Prostate gland (tissue), 2 donors: ENCODE results near the gene ZNF674.

ENCODE experiments used
- CTCF ChIP-seq, 4 experiments: fragments of 200-600 bp in 2 of 4; fragments of 450-650 bp in 2 of 4; sonication (generic) in 2 of 4; IDR thresholded peaks; 1 replicate in 3 of 4; 2 replicates in 1 of 4; pipeline ENCODE4 v1.5.1; 2016 to 2019; ENCODE audit warnings: antibody characterized with exemption in 4 of 4, mild to moderate bottlenecking in 2 of 4, moderate library complexity in 2 of 4
- POLR2A ChIP-seq: fragments of 450-650 bp; IDR thresholded peaks from one replicate; pipeline ENCODE4 v1.6.1; 2016; ENCODE audit warnings: antibody characterized with exemption, mild to moderate bottlenecking
- POLR2AphosphoS5 ChIP-seq: sonication (generic); formaldehyde crosslinking; IDR thresholded peaks from one replicate; pipeline ENCODE4 v1.6.1; 2017; ENCODE audit warnings: antibody characterized with exemption

GRCh38 chrX:46579250-46579649 is 34.0 kb upstream of the ZNF674 start:
- TF ChIP-seq POLR2A (no peak), CTCF (IDR thresholded peaks at IDR 0.05) (no peak), POLR2AphosphoS5 (no peak)
